ENCODE data around the gene FGF6.
"Not testable (repeated sequence)": the region's sequence is repeated elsewhere in the genome, so short reads cannot be mapped to it uniquely, and the experiment has no call there.

Gene FGF6

GRCh38 chr12:4445156-4446101 is at the start of gene FGF6:
FGF6 (minus strand) TSS chr12:4445815; CDS start chr12:4445570, 245 bp downstream.
- no peak for DNase-seq

- no peak for DNase-seq
These were observed 45.4 kb upstream of the FGF6 start for GRCh38 chr12:4490973-4491372.

- no peak for DNase-seq
These were observed 43.9 kb upstream of the FGF6 start for GRCh38 chr12:4489556-4489955.

GRCh38 chr12:4486980-4487379 is 41.4 kb upstream of the FGF6 start:
- no peak for DNase-seq

- no peak for DNase-seq
These were observed 40.6 kb upstream of the FGF6 start for GRCh38 chr12:4486049-4486699.

GRCh38 chr12:4483885-4484823 is 38.5 kb upstream of the FGF6 start:
- peak; percentile 59 for DNase-seq

- no peak for DNase-seq
These were observed 37.3 kb upstream of the FGF6 start for GRCh38 chr12:4482936-4483335.

- DNase-seq = no peak
These were observed 33.3 kb upstream of the FGF6 start for GRCh38 chr12:4478933-4479332.

- no peak for DNase-seq
These were observed 31.5 kb upstream of the FGF6 start for GRCh38 chr12:4477129-4477528.

GRCh38 chr12:4472046-4472445 is 26.4 kb upstream of the FGF6 start:
- no peak for DNase-seq

- no peak for DNase-seq
These were observed 25.6 kb upstream of the FGF6 start for GRCh38 chr12:4471256-4471655.

GRCh38 chr12:4468994-4469393 is 23.4 kb upstream of the FGF6 start:
- no peak for DNase-seq

GRCh38 chr12:4460761-4461160 is 15.1 kb upstream of the FGF6 start:
- DNase-seq = no peak

- DNase-seq = not testable (repeated sequence)
These were observed 10.2 kb upstream of the FGF6 start for GRCh38 chr12:4455849-4456248.

GRCh38 chr12:4454315-4454860 is 8.8 kb upstream of the FGF6 start:
- no peak for DNase-seq

GRCh38 chr12:4451694-4452093 is 6.1 kb upstream of the FGF6 start:
- DNase-seq = no peak

GRCh38 chr12:4450551-4451112 is 5.0 kb upstream of the FGF6 start:
- DNase-seq = no peak

GRCh38 chr12:4449851-4450221 is 4.2 kb upstream of the FGF6 start:
- no peak for DNase-seq

GRCh38 chr12:4448943-4449850 is 3.6 kb upstream of the FGF6 start:
- no peak for DNase-seq

- no peak for DNase-seq
These were observed 2.8 kb upstream of the FGF6 start for GRCh38 chr12:4448371-4448940.

- no peak for DNase-seq
These were observed 1.5 kb upstream of the FGF6 start for GRCh38 chr12:4447151-4447550.

Measured in NCI-H2029 treated with DMSO at 0.1 percent for 48 hours (cell line).